ENCODE results near the gene BTBD17. TPM values are rescaled to one million over a fixed set of nuclear protein-coding genes. Genes with fewer than 3 reads are reported as not detected.

The BTBD17 gene
- total and polyA plus RNA-seq, 2 of the 8 experiments (the other 6 are each of a cell fraction or from before 2014, with no cell fraction given), result 7.0 to 14.8 TPM

GRCh38 chr17:74355065-74355464, 6.6 kb downstream of the BTBD17 start (continued):
- TF ChIP-seq CHD7 (IDR thresholded peaks at IDR 0.05; ENCODE audit: insufficient replicate concordance, low read length) (no peak), BACH1 (IDR thresholded peaks at IDR 0.05; ENCODE audit: low read length) (no peak), EGR1 (IDR thresholded peaks at IDR 0.05; ENCODE audit: borderline replicate concordance, low read depth, low read length) (no peak), FOSL1 (IDR thresholded peaks at IDR 0.05; ENCODE audit: insufficient read depth, low read depth, low read length) (no peak)
